NCI-H510A treated with DMSO at 0.1 percent for 48 hours (cell line): ENCODE results near the gene RAD51B.

ENCODE experiments used
- DNase-seq: peaks from one replicate; lab custom pipeline; 2025; lab: John Stamatoyannopoulos, UW

Gene RAD51B

DNA sequence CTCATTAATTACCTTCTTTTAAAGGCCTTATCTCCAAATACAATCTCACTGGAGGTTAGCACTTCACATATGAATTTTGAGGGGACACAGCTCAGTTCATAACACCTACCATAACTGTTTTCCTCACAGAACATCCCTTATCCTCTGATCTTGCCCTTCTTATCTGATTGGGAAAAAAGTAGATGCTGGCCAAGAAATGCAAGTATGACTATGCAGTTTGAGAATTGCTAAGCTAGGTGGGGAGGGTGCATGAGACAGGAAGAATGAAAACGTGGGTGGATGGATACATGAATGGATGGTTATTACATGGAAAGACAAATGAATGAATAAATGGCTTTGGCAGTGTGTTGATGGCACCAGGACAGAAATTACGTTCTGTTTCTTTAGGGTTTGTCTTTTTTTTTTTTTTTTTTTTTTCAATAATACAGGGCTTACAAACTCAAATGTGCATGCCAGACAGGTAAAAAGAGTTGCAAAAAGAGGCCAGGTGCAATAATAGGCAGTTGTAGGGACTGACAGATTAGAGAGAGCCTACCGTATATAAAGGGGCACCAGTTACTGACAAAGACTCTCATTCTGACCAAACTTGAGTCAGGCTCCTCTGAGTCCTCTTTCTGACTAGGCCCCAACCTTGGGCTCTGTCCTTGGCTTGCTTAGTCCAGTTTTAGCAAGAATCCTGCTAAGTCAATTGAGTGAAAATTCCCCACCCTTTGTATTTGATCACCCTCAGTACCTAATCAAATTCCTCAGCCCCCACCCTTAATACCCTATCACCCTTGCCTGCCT is 668.4 kb downstream of the RAD51B start:
- DNase-seq, result no peak

DNA sequence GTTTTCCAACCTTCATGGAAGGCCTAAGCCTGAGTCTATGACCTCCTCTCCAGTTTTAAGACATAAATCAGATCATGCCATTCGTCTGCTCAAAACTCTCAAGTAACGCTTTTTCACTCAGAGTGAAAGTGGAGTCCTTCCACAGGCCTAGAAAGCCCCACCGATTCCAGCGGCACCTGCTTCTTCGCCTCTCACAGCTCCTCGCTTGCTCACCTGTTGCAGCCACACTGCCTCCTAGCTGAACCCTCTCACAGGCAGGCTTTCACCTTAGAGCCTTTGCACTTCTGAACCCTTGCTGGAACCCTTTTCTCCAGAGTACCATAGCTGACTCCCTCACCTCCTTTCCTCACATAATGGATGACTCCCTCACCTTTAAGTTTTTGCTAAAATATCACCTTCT is 672.2 kb downstream of the RAD51B start:
- no peak for DNase-seq

DNA sequence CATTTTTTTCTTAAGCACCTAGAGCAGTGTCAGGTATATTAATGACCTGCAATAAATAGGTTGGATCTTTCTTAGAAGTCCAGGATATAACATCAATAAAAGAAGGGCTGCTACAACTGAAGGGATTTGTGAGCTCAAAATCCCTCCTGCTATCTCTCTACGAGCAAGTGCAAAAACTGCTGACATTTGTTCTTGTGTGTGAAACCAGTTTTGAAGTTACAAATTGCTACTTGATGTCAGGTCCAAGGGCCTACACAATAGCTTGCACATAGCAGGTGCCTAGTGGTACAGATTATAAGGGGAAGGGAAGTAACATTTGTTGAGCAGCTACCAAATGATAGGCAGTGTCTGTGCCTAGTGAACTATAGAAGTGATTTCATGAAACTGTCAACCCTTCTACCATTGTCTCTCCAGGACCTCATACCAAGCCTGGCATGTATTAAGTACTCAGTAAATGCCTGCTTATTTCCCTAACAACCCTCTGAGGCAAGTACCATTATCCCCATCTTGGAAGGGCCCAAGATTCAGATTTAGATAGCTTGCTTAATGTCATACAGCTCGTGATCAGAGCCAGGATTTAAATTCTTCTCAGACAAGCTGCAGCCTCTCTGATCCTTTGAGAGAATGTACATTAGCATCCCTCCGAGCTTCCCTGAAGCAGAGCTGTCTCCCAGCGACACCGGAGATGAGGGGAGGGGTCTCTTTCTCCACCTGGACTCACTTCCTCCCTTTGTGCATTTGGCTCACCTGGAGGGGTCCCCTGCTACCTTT is 673.0 kb downstream of the RAD51B start:
- DNase-seq, result no peak

DNA sequence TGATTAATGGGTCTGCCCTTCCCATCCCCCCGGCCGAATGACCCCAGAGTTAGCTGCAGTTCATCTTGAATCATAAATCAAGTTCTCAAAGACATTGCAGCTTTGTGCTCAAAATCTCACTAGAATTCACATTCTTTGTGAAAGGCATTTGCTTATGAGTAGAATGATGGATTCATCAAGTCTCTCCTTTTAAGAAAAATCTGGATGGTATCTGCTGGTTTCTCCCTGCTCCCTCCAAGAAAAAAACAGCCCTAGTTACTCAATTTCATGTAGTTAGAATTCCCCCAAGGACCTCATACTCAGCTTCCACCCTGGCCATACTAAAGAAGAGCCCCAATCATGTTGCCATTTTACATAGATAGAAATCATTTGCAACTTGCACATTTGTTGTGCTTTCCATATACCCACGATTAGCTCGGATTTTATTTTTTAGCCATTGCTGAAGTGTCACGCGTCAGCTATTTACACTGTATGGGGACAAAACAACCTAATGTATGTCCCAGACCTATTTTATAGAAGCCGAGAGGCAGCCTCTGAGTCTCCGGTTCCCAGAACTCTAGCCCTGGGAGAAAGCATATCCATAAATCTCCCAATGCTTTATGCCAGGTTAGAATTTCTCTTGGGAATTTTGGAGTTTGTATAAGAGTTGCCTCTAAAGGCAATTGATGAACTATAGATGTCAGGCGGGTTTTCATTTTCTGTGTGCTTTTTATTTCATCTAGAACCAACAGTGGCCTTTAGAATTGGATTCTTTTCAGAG is 673.8 kb downstream of the RAD51B start:
- DNase-seq, result no peak

DNA sequence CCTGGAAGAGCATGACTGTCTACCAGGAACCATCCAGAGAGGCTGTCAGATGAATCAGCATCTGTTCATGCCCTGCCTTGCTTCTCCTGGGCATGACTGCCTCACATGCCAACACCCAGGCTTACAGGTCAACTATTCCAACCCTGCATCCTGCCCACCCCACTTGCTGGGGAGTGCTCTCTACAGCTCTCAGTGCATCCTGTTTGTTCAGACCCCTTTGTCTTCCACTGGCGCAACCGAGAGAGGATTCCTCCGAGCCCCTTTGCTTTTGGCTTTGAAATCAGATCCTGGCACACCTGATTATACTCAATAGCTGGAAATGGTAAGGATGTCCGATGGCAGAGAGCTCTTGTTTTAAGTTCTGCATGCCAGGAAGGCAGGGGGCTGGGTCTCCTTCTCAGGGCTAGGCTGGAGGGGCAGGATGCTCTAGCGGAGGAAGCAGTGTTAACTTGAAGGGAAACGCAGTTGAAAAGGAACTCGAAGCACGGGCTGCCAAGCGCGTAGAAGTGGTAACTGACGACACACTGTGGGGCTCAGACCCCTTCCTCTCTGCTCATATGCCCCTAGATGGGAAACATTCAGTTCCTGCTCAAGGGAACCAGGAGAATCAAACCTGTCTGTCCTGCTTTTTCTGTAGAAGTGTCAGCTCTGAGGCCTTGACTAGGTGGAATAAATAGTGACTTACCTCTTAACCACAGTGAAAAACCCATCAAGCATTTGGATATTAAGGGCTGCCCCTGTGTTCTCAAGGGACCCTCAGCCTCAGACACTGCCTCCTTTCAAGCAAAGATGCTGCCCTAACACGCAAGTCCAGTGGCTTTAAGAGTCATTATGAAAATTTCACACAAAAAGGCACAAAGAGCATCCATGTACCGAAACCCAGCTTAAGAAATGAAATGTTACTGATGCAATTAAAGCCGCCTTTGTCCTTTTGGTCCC is 675.8 kb downstream of the RAD51B start:
- DNase-seq, result no peak

DNA sequence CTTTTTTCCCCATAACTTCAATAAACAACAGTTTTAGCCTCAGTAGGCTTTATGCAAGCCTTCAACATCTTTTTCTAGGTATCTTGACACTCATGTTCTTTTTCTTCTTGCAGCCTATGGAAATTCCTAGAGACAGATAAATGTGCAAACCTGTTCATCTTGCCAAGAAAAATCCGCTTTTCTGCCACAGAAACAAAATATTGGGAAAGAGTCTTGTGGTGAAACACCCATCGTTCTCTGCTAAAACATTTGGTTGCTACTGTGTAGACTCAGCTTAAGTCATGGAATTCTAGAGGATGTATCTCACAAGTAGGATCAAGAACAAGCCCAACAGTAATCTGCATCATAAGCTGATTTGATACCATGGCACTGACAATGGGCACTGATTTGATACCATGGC is 677.4 kb downstream of the RAD51B start:
- no peak for DNase-seq

DNA sequence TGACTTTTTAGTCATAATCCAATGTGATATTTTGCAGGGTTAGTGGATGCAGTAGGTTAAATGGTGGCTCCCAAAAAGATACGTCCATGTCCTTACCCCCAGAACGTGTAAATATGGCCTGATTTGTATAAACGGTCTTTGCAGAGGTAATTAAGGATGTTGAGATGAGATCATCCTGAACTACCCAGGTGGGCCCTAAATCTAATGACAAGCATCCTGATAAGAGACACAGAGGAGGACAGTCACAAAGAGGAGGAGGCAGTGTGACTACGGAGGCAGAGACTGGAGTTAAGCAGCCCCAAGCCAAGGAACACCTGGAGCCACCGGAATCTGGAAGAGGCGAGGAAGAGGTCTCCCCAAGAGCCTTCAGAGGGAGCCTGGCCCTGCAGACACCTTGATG is 679.9 kb downstream of the RAD51B start:
- no peak for DNase-seq

DNA sequence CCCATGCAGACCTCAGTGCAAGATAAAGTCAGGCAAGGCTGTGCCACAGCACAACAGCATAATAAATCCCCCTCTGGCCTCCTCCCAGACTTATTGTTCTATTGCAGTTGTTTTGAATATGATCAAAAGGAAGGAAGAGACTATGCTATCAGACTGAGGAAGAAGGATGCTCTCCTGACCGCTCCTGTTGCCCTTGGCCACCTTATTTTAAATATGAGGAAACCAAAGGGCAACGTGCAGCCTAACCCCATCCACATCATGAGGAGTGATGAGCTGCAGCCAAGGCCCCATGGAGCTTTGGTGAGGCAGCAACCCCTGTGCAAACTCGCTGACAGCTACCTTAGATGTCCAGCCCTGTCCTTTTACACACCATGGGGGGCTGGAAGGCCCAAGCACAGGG is 681.6 kb downstream of the RAD51B start:
- DNase-seq, result no peak

DNA sequence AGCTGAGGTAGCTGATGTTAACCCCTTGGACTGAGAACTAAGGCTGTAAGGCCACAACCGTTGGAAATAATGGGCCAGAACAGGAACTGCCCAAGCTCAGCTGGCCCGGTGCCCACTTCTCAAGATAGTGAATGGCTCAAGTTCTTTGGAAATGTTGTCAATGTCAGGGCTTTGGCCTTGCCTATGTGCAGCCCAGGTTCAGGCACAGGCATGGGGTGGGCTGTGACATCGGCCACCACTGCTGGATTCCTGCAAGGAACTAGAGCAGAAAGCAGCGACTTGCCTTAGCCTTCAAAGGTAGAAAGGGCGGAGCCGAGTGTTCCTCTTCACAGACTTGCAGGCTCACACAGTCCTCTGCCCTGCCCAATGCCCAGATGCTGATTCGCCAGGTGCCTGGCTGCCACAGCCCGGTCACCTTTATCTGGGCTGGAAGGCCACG is 682.1 kb downstream of the RAD51B start:
- DNase-seq, result no peak

DNA sequence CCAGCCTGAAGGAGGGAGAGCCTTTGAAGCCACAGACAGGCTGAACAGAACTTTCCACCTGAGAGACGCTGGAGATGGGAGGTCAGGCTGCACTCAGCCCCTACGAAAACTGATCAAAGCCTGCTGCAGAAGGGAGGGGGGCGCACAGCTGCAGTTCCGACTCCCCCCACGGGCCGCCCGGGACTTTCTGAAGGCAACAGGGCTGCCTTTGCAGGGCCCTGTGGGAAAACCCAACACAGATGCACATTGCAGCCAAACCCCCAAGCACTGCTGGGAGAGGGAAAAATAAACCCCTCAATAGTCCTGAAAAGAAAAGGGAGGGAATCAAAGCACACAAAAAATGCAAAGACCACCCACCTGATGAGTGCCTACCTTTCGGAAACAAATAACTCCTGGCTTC is 682.7 kb downstream of the RAD51B start:
- no peak for DNase-seq

DNA sequence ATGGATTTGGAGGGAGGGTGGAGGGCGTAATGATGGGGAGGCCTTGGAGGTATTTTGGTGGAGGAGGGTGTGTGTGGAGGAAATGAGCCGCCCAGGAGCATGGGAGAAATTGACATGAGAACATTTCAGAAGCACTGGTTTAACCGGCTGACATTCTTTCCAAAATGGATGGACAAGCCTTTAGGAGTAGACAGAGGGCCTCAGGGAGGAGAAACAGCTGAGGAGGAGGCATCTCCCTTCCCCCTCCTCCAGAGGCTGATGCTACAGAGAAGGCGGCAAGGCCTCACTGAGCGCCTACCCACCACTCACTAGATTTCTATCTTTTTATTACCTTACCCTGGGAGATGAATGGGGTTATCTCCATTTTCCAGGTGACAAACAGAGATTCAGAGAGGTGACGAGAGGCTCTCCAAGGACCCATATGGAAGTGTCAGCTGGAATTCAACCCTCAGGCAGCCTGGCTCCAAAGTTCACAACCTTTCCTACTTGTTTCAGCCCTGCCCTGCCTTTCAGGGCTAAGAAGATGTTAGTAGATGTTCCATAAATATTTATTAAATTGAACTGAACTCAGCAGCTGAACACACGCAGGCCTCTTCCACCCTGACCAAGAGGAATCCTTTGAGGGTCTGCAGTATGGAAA is 683.7 kb downstream of the RAD51B start:
- DNase-seq, result no peak

DNA sequence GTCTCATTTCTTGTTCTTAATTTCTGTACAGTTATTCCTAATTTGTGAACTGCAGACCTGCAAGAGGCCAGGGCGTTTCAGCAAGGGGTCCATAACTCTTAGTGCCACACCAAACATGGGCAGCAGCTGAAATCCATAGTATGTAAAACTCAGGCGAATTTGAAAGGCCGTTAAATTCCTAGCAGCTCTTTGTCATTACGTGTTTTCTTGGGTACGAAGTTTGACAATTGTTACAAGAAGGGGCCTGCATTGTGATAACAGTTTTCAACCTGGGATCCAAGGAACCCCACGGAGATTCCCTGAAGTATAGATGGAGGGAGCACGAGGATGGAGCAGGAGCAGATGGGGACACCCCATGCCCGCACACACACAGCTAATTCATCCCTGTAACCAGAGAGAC is 685.3 kb downstream of the RAD51B start:
- DNase-seq, result no peak

DNA sequence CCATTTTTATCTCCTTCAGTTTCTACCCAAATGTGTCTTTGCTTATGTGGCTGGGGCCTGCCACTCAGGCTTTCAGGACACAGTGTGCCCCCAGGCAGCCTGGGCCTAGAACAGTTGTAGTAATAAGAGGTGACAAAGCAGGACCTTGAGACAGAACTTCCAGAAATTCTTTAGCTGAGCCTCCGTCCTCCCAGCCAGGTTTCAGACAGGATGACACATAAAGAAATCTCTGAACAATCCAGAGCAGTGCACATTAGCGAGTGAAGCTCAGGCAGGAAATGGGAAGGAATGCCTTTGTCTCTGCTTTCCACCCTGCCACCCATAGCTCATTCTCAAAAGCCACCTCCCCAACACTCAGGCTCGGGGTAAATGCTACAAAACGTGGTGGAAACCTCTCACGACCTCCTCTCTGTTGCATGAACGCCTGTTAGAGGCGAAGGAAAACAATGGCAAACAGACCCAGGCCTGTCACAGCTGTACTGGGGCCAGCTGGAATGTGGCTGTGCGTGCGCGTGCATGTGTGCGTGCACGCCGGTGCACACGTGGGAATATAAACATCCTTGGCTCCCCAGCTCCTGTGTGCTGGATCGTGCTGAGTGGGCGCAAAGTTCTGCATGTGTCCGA is 686.6 kb downstream of the RAD51B start:
- no peak for DNase-seq

DNA sequence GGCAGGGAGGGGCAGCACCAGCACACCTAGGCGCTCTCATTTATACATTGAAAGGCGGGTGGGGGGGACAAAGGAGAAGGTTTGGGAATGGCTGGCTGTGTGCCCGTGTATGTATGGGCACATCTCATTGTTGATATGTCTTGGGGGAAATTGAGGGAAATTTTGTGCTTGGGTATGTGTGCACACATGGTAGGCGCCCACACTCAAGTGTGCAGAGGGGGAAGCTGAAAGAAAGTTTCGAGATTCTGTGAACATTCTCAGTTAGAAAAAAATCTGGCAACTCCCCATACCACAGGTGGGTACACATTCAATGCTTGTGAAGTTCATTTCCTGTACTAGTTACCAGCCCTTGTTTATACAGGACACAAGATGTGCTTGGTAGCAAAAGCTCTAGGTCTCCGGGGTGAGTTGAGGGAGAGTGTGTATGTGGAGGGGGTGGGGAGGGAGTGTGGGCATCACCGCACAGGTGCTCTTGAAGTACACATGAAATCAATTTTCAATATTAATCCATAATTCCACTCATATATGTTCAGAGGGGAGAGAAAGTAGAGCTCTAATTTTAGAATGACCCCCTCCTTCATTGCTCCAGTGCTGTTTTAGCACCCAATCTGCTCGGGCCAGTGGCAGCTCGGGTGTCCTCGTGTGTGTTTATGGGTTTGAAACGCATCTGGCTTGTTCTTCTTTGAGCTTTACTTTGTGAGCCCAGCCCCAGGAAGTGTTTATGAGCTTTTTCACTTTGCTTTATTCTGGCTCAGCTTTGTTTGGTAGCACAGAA is 687.3 kb downstream of the RAD51B start:
- DNase-seq, result peak; percentile 51

DNA sequence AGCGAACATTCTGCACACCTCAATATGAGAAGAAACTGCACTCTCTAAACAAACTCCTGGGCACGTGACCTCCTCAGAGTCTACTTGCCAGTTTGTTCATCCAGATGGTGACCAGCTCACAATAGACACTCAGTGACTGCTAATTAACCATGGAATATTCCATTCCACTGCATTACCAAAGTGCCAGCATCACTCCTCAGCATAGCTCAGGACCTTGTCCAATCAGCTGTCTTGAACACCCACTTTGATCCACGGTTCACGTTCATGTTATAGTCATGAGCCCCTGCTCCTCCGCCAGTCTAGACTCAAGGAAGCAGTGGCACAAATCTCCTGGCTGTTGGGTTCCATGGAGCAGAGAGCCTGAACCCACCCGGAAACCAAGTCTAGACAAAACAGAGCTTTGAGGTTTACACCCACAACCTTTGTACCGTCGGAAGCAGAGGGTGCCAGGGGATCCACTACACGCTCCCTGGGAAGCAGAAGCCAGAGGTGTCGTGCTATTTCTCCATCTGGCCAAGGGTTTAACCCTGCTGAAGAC is 688.0 kb downstream of the RAD51B start:
- DNase-seq, result peak; percentile 71

DNA sequence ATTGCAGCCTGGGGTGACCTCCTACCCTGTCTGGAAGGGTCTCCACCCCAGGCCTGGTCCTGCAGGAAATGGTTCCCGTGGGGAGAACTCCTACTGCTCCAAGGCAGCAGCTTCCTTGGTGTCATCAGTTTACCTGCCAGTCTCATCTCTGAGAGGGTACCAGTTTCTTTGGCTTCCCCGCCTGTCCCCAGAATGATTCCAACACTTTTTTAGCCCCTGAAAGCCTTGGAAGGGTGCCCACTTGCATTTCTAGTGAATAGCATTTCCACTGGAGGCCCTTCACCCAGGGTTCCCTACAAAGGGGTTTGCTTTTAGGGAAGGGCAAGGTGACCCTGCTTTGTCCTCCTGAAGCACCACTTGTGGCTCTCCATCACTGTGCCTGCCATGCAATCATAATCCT is 689.0 kb downstream of the RAD51B start:
- DNase-seq, result no peak

DNA sequence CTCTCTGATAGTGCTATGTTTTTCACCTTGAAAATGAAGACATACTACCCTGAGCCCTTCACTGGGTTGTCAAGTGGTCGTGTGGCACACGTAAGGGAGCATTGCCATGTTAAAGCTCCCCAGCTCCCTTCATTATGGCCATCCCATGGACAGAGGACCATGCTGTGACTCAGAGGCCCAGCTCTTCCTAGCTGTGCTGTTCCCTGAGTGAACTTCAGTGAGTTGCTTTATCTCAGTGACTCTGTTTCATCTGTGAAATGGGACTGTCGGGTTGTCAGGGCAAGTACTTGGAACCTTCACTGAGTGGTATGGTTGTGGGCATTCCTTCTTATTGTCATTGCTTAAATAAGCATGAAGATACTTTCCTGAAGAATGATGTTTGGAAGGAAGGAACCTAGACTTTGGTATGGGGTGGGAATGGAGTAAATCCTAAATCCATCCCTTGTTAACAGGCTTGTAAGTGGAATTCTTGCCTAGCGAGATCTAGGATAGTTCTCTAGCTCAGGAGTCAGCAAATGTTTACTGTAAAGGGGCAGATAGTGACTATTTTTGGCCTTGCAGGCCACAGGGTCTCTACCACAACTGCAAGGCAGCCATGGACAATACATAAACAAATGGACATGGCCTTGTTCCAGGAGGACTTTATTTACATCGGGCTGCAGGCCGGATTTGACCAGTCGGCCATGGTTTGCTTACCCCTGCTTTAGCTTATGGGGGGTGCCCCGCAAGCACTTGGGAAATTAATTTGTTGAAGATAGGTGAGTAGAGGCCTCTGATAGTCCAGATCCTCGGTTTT is 689.8 kb downstream of the RAD51B start:
- DNase-seq, result no peak

DNA sequence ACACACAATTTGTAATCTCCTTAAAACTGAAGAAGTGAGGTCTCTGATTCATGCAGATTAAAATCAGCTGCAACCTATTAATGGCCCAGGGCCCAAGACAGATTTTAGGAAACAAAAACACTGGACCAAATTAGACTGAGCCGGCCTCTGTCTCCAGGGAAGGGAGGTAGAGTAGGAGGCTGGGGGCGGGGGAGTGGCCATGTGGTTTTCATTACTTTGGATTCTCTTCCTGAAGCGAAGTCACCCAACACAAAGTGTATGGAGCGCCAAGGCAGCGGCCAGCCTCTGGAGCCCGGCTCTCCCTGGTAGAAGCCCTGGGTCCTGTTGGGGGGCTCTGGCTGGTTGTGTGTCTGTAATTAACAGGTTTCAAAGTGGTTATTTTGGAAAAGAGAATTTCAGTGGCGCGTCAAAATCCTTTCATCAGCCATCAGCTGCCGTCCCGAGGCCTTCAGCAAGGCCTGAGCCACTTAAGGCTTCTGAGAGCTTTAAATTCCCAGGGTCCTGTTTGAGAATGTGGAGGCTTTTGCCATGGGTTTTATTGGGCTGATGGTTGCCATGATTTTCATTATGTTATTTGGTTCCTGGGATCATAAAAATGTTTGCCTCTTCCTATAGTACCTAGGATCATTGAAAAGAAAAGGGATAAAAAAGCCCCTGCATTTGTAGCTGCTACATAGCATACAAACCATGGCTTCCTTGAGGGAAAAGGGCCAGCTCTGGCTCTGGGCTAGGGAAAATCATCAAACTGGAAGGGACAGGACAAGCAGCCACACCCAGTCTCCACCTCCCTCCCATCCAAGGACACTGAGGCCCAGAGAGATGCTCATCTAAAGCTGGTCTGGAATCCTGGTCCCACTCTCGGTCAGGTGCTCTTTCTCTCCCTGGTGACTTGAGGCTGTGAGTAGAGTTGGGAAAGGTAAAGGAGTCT is 690.9 kb downstream of the RAD51B start:
- no peak for DNase-seq
